Suprapubic skin (tissue), 3 donors: ENCODE data around the gene AGTR1.

Experiments used
- CTCF ChIP-seq, 2 donors: fragments of 200-600 bp in 1 of 2; fragments of 450-650 bp in 1 of 2; sonication (generic) in 1 of 2; IDR thresholded peaks; one replicate each; pipeline ENCODE4 v1.5.1; 2016 to 2019; ENCODE audit warnings: antibody characterized with exemption in 2 of 2, mild to moderate bottlenecking in 1 of 2, moderate library complexity in 1 of 2
- EP300 ChIP-seq: sonication (generic); formaldehyde crosslinking; IDR thresholded peaks from one replicate; pipeline ENCODE4 v1.6.1; 2017; ENCODE audit warnings: antibody characterized with exemption
- POLR2A ChIP-seq, 2 donors: fragments of 450-650 bp; IDR thresholded peaks; one replicate each; pipeline ENCODE4 v1.6.1; 2017; ENCODE audit warnings: antibody characterized with exemption in 2 of 2, mild to moderate bottlenecking in 2 of 2, moderate library complexity in 2 of 2

GRCh38 chr3:148711981-148712666, 14.4 kb downstream of the AGTR1 start:
- TF ChIP-seq POLR2A (IDR thresholded peaks at IDR 0.05) (no peak), EP300 (no peak), CTCF (IDR thresholded peaks at IDR 0.05) (no peak)
